Endothelial cell of umbilical vein (primary cell): ENCODE measurements around the gene DCAF6. TPM values are rescaled to one million over a fixed set of nuclear protein-coding genes. Genes with fewer than 3 reads are reported as not detected.

Source experiments
- BruUV-seq: library from RNA; stranded (reverse); fragments of 400-500 nt; replicated peaks from 2 replicates; lab custom pipeline; 2021; lab: Mats Ljungman, UMichigan
- CTCF ChIA-PET: fragments of 300-600, 350-600 bp; sonication (Branson Sonifier 250); formaldehyde crosslinking; loops from one replicate; lab custom pipeline; 2021; ENCODE audit warnings: antibody characterized with exemption, inconsistent platforms; lab: Charles Lee
- POLR2A ChIA-PET: fragments of 300-600, 350-600 bp; sonication (Branson Sonifier 250); formaldehyde crosslinking; loops from one replicate; lab custom pipeline; 2021; ENCODE audit warnings: antibody characterized with exemption, inconsistent platforms; lab: Charles Lee
- DNase-seq: peaks from one replicate; pipeline ENCODE4 v3.0.0-alpha.2; 2011; ENCODE audit warnings: low read depth, low spot score
- FAIRE-seq: peaks from 2 replicates; lab custom pipeline; 2011; peaks lifted over from hg19 to GRCh38; lab: Jason Lieb, UNC
- H2AFZ ChIP-seq: 2 replicates; pipeline ENCODE4 v1.6.0; 2012; ENCODE audit warnings: low read depth, low read length, control low read depth, inconsistent platforms
- H3K27ac ChIP-seq: 2 replicates; pipeline ENCODE4 v1.5.1; 2011; ENCODE audit warnings: low read depth, mild to moderate bottlenecking, control low read depth, low read length, moderate library complexity; ENCODE audit not compliant: insufficient read depth
- H3K27me3 ChIP-seq, 2 experiments: 2 replicates each; pipeline versions ENCODE4 v1.6.0 to v1.6.1; 2011; ENCODE audit warnings: low read length in 2 of 2, mixed read lengths in 1 of 2; ENCODE audit not compliant: control insufficient read depth in 2 of 2, insufficient read depth in 2 of 2
- H3K36me3 ChIP-seq, 2 experiments: 2 replicates in 1 of 2; 3 replicates in 1 of 2; pipeline ENCODE4 v1.5.1; 2011; ENCODE audit warnings: low read length in 2 of 2, mild to moderate bottlenecking in 1 of 2, moderate library complexity in 1 of 2; ENCODE audit not compliant: control insufficient read depth in 2 of 2, insufficient read depth in 2 of 2; ENCODE audit errors: extremely low read depth in 1 of 2
- H3K4me1 ChIP-seq: 3 replicates; pipeline ENCODE4 v1.5.1; 2011; ENCODE audit warnings: mild to moderate bottlenecking, low read length; ENCODE audit not compliant: control insufficient read depth, insufficient read depth; ENCODE audit errors: extremely low read depth
- H3K4me2 ChIP-seq: 2 replicates; pipeline ENCODE4 v1.6.1; 2011; ENCODE audit warnings: low read length, control low read depth, mixed read lengths; ENCODE audit not compliant: insufficient read depth
- H3K4me3 ChIP-seq, 3 experiments: fragments of 200-600 bp in 1 of 3; sonication (generic), shearing (Covaris generic) in 1 of 3; replicated peaks in 1 of 3; 2 replicates each; pipeline ENCODE4 v1.5.1; 2011 to 2016; ENCODE audit warnings: control low read depth in 3 of 3, low read length in 3 of 3, mild to moderate bottlenecking in 2 of 3, inconsistent platforms in 1 of 3, low read depth in 1 of 3, moderate library complexity in 1 of 3; ENCODE audit not compliant: insufficient read depth in 1 of 3
- H3K79me2 ChIP-seq: 2 replicates; pipeline ENCODE4 v1.6.0; 2012; ENCODE audit warnings: low read length, inconsistent platforms; ENCODE audit not compliant: control insufficient read depth, insufficient read depth
- H3K9ac ChIP-seq: replicated peaks from 2 replicates; pipeline ENCODE3; 2011; ENCODE audit warnings: low read length, control low read depth; ENCODE audit not compliant: insufficient read depth; ENCODE audit errors: extremely low read depth
- H3K9me1 ChIP-seq: replicated peaks from 3 replicates; pipeline ENCODE4 v1.6.0; 2011; ENCODE audit warnings: mild to moderate bottlenecking, low read length; ENCODE audit not compliant: control insufficient read depth, insufficient read depth; ENCODE audit errors: extremely low read depth
- H3K9me3 ChIP-seq: replicated peaks from 2 replicates; pipeline ENCODE4 v1.5.1; 2012; ENCODE audit warnings: low read length, inconsistent platforms; ENCODE audit not compliant: control insufficient read depth, insufficient read depth
- H4K20me1 ChIP-seq: replicated peaks from 2 replicates; pipeline ENCODE3; 2011; ENCODE audit warnings: mild to moderate bottlenecking, low read length; ENCODE audit not compliant: control insufficient read depth, insufficient read depth; ENCODE audit errors: extremely low read depth
- CTCF ChIP-seq, 2 donors: IDR thresholded peaks; 1 replicate in 1 of 2; 2 replicates in 1 of 2; pipeline ENCODE4 v1.5.1; 2011; ENCODE audit warnings: low read length in 2 of 2, mild to moderate bottlenecking in 2 of 2, moderate library complexity in 2 of 2, control low read depth in 1 of 2, inconsistent platforms in 1 of 2, low read depth in 1 of 2; ENCODE audit not compliant: insufficient read depth in 1 of 2; ENCODE audit errors: extremely low read depth in 1 of 2
- EZH2 ChIP-seq: IDR thresholded peaks from 2 replicates; pipeline ENCODE4 v1.6.1; 2012; ENCODE audit warnings: borderline replicate concordance, low read depth, mild to moderate bottlenecking, moderate library complexity, low read length, inconsistent platforms; ENCODE audit not compliant: severe bottlenecking
- FOS ChIP-seq: IDR thresholded peaks from 2 replicates; pipeline ENCODE4 v1.6.1; 2011; ENCODE audit warnings: mild to moderate bottlenecking, low read length, moderate library complexity, borderline replicate concordance; ENCODE audit not compliant: insufficient read depth
- GATA2 ChIP-seq: IDR thresholded peaks from 2 replicates; pipeline ENCODE4 v1.7.0; 2011; ENCODE audit warnings: low read depth, mild to moderate bottlenecking, moderate library complexity, mixed read lengths, low read length; ENCODE audit not compliant: insufficient read length, insufficient read depth
- JUN ChIP-seq: IDR thresholded peaks from 2 replicates; pipeline ENCODE4 v1.6.1; 2011; ENCODE audit warnings: borderline replicate concordance, low read depth; ENCODE audit not compliant: insufficient read length, insufficient read depth
- MAX ChIP-seq: IDR thresholded peaks from 2 replicates; pipeline ENCODE4 v1.6.1; 2011; ENCODE audit not compliant: insufficient read depth, insufficient read length
- MYC ChIP-seq: IDR thresholded peaks from one replicate; pipeline ENCODE4 v1.6.1; 2011; ENCODE audit warnings: mild to moderate bottlenecking, low read depth, low read length
- POLR2A ChIP-seq: IDR thresholded peaks from 2 replicates; pipeline ENCODE4 v1.6.1; 2012; ENCODE audit warnings: low read depth, mild to moderate bottlenecking, control low read depth, low read length
- POLR2AphosphoS5 ChIP-seq: IDR thresholded peaks from 2 replicates; pipeline ENCODE4 v1.6.1; 2012; ENCODE audit warnings: low read depth, mild to moderate bottlenecking, control low read depth, low read length, moderate library complexity; ENCODE audit not compliant: insufficient read depth
- dilution Hi-C: fragments of 300-500 bp; cut with MboI; formaldehyde crosslinking; loops from one replicate; pipeline ENCODE4 v1.15.0; 2019; ENCODE audit warnings: low sequenced_read_pairs; ENCODE audit not compliant: extremely low pct_ligation_motif_present
- intact Hi-C: fragments of 100-400 bp; cut with micrococcal nuclease; formaldehyde crosslinking; loops from one replicate; pipeline ENCODE4 v1.10.0; 2022
- polyA plus RNA-seq, 4 experiments: library from polyadenylated mRNA; depleted of rRNA in 3 of 4; stranded (reverse) in 3 of 4; unstranded in 1 of 4; fragments of >200 nt; gene quantifications; 2 replicates each; pipeline versions ENCODE4 v1.2.1 to v1.2.3, GENCODE V29; 2011 to 2012; ENCODE audit warnings: missing spikeins in 1 of 4
- total RNA-seq: library from RNA; stranded (reverse); gene quantifications from 2 replicates; pipeline ENCODE4 v1.2.3, GENCODE V29; 2021

DCAF6 gene
- total and polyA plus RNA-seq, 2 donors (not counting 3 experiments of a cell fraction or from before 2014, with no cell fraction given), result 28.6 to 39.4 TPM

GRCh38 chr1:167926486-167926997, 9.9 kb upstream of the DCAF6 start:
- intact Hi-C loops (no loop called here), dilution Hi-C loops (no loop called here)
- peaks cover 5% of the 10 kb centered on the region for H3K4me1 ChIP-seq
- TF ChIP-seq MYC, result no peak
- TF ChIP-seq POLR2A, result no peak
- TF ChIP-seq EZH2, result no peak
- no peak for TF ChIP-seq FOS
- TF ChIP-seq GATA2, result no peak
- no peak for TF ChIP-seq JUN
- TF ChIP-seq CTCF (IDR thresholded peaks at IDR 0.05; ENCODE audit: extremely low read depth in 1 of 2, insufficient read depth in 1 of 2, low read depth in 1 of 2, low read length in 2 of 2), result no peak
- TF ChIP-seq POLR2AphosphoS5, result no peak
- TF ChIP-seq MAX, result no peak
- H4K20me1 ChIP-seq, result no peaks in the 10 kb centered on the region
- BruUV-seq, result no TSS peak
- H3K27ac ChIP-seq, result no peak overlapping the region
- no peak overlapping the region for H3K4me3 ChIP-seq
- no peak overlapping the region for H2AFZ ChIP-seq
- H3K9me3 ChIP-seq, result no peaks in the 10 kb centered on the region
- no peaks in the 10 kb centered on the region for H3K79me2 ChIP-seq
- H3K9ac ChIP-seq, result no peak overlapping the region
- ChIA-PET CTCF (no interaction called here), POLR2A (no interaction called here)
- H3K9me1 ChIP-seq, result no peaks in the 10 kb centered on the region
- no peaks in the 10 kb centered on the region for H3K27me3 ChIP-seq
- FAIRE-seq (no peak), DNase-seq (no peak)
- H3K4me2 ChIP-seq, result no peak overlapping the region
- no peaks in the 10 kb centered on the region for H3K36me3 ChIP-seq
